NCI-H2107 treated with DMSO at 0.1 percent for 48 hours (cell line): ENCODE data around the gene CIC.

Source experiments
- DNase-seq: peaks from one replicate; lab custom pipeline; 2025; ENCODE audit not compliant: unreplicated experiment; lab: John Stamatoyannopoulos, UW

CIC gene

DNA sequence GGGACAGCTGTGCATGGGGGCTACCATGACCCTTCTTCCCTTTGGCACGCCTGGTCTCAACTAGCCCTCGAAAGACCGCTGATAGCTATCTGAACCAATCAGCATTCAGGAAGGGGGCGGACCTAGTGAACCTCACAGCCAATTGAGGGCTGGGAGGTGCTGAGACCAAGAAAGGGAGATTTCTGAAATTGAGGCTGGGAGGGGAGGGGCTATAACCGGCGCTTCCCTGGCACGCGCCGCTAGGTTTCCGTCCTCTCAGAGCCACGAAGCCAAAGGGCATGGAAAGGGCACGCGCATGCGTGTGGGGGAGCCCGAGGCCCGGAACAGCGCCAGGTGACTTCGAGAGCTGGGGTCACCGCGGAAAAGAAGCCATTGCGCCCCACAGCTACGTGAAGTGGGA is 37.6 kb downstream of the CIC start:
- DNase-seq, result no peak

DNA sequence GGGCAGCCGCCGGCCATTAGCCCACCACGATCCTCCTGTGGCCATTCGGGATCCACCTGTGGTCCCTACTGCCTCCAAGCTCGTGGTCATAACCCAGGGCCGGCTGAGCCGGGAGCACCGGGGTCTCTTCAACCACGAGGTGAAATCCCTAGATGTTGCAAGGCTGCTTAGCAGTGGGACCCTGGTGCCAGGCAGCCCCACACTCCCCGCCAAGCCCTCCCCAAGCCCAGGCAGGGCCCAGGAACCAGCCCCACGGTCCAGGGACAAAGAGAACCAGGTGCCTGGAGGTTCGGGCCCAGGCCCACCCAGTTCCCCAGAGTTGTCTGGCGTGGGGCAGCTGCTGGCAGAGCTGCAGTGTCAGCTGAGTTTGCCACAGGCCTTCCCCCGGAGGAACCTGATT is 40.6 kb downstream of the CIC start:
- DNase-seq, result no peak

DNA sequence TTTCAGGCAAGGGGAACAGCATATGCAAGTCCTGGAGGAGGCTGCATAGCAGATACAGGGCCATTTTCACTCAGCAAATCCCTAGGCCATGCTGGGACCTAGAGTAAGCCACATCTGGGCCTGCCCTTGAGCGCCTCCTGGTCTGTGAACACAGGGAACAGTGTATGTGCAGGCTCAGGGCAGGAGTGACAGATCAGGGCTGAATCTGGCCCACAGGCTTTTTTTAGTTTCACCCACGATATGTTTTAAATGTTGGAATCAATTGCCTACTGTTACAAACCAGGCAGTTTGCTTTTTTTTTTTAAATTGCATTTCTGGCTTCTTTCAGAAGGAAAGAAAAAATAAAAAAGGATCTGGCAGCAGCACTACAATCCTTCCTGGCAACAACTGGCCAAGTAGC is 42.6 kb downstream of the CIC start:
- no peak for DNase-seq

DNA sequence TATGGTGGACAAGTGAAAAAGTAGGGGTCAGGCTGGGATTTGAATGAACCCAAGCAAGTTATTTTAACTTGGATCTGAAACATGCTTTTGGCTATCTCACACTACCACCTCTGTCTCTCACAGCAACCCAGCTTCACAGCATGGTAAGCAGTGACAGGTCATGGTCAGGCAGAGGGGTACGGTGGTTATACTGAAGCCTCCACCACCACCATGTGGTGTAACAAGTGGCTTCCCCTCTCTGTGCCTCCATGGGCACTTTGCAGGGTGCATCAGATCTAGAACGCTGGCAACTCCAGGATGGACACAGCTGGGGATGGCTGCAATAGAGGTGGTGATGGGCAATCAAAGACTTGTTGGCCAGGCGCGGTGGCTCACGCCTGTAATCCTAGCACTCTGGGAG is 43.3 kb downstream of the CIC start:
- no peak for DNase-seq

DNA sequence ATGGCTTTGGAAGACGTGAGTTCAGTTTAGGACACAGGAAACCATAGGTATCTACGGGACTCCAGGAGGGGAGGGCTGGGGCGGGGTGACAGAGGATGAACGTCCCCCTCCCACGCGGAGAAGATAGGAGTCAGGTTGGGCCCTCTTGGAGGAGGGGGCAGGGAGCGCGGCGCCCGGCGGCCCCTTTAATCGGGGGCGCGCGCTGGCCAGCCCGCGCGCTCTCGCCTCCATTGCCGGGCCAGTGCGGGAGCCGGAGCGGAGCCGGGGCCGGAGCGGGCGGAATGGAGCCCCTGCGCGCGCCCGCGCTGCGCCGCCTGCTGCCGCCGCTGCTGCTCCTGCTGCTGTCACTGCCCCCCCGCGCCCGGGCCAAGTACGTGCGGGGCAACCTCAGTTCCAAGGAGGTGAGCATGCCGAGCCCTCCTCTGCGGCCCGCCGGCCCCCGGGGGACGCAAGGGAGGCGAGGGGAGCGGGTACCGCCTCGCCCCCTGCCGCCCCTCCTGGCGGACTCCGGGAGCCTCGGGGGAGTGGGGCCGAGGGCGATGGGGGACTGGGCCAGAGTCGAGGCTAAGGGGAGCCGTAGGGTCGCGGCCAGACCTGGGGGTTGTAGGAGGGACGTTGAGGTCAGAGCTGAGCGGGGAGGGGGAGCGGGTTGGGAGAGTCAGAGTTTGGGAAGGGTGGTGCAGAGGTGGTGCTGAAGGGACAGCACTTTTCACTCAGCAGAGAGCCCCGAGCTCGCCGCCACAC is 44.2 kb downstream of the CIC start, which contains the start of gene TMEM145:
Gene TMEM145 (plus strand): TSS at position 214 of the 744 bp plus-strand sequence. CDS start 68 bp downstream, at position 282.
- DNase-seq, result peak; percentile 16

DNA sequence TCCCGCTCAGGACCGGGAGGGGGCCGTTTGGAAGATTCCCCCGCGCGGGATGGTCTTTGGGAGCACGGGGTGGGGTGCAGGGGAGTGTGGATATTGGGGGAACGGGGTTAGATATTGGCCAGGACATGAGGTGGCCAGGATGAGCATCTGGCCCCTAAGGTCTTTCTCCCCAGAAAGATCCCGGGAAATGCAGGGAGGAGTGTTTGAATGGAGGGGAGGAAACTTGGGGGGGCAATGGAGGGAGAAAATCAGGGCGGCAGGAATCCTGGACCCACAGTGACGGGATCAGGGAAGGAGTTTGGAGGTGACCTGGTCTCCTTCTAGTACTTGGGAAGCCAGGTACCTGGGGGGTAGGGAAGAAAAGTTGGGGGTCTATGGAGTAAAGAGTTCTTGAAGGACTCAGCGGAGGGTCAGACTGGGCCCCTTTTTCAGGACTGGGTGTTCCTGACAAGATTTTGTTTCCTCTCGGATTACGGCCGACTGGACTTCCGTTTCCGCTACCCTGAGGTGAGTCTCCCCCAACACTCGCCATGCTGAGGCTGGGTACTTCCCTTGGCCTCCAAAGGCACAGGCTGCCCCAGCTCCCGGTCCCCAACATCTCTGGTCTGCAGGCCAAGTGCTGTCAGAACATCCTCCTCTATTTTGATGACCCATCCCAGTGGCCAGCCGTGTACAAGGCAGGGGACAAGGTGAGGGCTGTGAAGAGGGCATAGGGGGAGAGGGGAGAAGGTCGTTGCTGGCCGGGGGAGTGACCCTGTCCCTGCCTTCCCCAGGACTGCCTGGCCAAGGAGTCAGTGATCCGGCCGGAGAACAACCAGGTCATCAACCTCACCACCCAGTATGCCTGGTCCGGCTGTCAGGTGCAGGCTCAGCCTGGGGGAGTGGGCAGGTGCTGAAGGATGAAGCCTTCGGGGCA is 45.0 kb downstream of the CIC start:
- no peak for DNase-seq

DNA sequence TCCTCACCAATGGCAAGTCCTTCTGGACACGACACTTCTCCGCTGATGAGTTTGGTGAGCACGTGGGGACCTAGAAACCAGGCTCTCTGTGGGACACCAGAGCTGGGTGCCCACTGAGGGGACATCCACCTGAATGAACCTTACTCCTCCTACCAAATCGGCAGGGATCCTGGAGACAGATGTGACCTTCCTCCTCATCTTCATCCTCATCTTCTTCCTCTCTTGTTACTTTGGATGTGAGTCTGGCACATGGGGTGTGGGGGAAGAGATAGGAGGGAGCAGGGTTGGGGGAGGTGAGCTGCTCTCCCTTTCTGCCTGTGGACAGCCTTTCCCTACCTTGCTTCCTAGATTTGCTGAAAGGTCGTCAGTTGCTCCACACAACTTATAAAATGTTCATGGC is 46.0 kb downstream of the CIC start:
- no peak for DNase-seq

DNA sequence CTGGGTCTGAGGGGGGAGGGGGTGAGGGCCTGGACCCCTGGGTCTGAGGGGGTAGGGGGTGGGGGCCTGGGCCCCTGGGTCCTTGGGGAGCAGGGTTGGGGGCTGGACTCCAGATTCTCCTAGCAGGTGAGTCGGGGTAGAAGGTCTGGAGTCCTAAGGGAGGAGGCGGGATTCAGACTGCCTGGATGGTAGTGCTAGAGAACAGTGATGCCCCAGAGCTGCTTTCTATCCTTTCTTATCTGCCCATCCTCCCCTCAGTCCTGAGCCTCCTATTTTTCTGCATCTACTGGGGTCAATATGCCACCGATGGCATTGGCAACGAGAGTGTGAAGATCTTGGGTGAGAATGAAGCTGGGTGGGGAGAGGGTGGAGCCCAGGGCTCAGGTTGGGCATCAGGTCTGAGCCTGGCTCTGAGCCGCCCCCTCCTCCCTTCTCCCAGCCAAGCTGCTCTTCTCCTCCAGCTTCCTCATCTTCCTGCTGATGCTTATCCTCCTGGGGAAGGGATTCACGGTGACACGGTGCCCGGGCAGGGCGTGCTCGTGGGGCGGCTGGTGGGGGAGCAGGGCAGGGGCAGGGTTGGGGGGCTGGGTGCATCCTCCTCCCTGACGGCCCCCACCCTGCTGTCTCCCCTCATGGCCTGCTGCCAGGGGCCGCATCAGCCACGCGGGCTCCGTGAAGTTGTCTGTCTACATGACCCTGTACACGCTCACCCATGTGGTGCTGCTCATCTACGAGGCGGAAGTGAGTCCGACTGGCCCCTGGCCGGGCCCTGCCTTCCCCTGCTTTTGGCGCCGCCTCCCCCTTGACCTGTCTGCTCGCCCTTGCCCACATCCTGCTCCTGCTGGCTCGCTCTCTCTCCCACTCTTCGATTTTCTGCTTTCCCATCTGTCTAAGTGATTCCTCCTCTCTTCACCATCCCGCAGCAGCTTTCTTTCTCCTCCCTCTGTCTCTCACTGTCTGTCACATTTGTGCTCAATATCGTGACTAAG is 47.5 kb downstream of the CIC start:
- no peak for DNase-seq

DNA sequence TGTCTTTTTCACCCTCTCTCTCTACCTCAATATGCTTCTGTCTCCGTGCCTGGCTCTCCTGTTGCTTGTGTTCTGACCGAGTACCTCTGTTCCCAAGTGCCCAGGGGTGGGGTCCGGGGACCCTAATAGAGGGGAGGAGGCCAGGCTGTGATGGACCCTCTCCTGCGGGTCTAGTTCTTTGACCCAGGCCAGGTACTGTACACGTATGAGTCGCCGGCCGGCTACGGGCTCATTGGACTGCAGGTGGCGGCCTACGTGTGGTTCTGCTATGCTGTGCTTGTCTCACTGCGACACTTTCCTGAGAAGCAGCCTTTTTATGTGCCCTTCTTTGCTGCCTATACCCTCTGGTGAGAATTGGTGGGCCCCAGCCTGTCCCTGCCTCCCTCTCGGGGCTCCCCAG is 48.5 kb downstream of the CIC start:
- DNase-seq, result no peak

DNA sequence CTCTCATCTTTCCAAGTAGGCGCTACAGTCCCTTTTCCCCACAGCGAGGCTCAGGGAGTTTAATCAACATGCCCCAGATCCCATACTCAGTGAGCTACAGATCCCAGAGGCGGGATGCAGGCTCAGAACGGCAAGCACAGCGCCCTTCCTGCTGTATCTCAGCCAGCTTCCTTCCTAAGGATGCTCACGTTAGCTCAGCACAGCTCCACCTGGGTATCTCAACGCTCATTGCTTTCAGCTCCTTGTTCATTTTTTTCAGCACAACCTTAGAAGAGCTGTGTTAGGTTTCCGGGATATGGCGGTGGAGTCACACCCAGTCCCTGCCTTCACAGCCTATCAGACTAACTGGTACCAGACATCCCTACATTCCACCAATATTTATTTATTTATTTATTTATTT is 53.3 kb downstream of the CIC start:
- no peak for DNase-seq

DNA sequence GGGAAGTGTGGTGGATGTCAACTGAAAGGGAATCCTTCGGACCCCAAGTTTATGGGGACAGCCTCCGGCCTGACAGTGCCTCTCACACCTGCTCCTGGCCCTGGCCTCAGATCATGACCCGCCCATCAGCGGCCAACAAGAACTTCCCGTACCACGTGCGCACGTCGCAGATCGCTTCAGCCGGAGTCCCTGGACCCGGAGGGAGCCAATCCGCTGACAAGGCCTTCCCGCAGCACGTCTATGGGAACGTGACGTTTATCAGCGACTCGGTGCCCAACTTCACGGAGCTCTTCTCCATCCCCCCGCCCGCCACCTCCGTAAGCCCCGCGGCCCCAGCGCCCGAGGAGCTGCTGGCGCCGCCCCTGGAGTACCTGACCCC is 54.4 kb downstream of the CIC start:
- DNase-seq, result no peak

DNA sequence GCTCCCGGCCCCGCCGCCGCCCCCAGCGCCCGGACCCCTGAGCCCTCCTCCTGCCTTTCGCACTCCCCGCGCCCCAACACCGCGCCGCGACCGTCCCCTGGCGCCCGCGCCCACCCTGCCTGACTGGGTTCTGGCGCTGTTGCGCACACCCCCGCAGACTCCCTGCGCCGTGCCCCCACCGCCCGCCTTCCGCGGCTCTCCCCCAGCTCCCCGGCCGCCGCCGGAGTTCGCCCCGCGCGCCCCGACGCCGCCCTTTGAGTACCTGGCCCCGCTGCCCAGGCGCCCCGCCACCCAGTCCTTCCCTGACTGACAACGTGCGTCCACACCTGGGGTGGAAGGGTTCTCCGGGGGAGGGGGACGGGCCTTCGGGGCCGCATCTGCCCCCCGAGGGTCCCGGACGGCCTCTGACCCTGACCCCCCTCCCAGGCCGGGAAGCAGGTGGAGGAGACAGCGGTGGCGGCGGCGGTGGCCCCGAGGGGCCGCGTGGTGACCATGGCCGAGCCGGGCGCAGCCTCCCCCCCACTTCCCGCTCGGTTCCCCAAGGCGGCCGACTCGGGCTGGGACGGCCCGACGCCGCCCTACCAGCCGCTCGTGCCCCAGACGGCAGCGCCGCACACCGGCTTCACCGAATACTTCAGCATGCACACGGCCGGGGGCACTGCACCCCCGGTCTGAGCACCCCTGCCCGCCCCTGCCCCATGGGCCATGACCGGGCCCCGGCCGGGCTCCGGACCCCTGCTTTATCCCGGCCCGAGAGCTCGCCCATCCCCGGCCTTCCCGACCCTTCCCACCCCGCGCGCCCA is 55.0 kb downstream of the CIC start:
- no peak for DNase-seq

DNA sequence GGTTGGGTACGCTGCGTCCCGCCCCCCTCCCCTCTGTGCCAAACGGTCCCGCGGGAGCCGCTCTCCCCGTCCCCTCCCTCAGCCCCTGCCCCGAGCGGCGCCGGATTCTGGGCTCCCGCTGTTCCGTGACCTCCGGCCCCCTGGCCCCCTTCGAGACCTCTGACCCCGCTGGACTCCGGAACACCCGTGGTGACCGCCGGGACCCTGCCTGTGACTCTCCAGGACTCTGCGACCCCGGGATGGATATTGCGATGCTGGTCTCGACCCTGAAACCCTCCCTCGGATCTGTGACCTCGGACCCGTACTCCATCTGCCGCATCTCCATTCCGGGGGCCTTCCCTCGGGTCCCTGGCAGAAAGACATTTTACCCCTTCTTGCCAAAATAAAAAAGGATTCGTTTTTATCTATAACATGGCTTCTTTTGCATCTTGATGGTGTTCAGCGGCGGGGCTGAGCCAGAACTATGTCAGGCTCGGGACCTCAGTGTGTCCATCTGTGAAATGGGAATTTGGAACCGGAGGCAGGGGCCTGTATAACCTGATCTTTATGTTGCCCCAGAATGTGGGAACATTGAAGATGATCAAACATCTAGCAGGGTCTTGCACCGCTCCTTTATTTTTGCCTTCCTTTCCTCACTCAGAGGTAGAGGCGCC is 55.7 kb downstream of the CIC start:
- DNase-seq, result no peak

DNA sequence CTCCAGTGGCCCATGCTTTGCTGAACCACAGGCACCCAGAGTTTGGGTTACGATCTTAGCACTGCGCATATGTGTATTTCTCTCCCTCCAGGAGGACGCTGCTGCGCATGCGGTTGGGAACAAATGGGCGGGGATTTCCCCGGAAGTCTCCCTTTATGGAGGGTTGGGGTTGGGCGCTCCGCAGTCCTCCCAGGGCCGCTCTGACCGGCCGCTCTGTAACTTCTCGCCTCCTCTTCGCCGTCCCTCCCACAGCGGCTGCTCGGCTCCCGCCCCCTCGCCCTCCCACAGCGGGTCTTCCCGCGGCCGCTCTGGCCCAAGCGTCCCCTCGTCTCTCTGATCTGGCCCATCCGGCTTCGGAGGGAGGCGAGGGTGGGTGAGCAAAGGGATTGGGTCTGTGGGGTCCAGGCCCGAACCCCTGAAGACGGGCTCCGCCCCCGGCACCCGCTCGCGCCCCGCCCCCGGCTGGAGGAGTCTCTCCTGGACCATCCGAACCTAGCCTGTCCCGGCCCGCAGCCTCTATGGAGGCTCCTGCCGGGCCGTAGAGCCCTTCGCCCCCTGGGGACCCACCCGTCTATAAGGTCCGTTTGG is 56.4 kb downstream of the CIC start, which contains the start of gene MEGF8:
Gene MEGF8 (plus strand): TSS at position 328 of the 588 bp plus-strand sequence. CDS start 609 bp downstream, outside the sequence.
- peak; percentile 98 for DNase-seq

DNA sequence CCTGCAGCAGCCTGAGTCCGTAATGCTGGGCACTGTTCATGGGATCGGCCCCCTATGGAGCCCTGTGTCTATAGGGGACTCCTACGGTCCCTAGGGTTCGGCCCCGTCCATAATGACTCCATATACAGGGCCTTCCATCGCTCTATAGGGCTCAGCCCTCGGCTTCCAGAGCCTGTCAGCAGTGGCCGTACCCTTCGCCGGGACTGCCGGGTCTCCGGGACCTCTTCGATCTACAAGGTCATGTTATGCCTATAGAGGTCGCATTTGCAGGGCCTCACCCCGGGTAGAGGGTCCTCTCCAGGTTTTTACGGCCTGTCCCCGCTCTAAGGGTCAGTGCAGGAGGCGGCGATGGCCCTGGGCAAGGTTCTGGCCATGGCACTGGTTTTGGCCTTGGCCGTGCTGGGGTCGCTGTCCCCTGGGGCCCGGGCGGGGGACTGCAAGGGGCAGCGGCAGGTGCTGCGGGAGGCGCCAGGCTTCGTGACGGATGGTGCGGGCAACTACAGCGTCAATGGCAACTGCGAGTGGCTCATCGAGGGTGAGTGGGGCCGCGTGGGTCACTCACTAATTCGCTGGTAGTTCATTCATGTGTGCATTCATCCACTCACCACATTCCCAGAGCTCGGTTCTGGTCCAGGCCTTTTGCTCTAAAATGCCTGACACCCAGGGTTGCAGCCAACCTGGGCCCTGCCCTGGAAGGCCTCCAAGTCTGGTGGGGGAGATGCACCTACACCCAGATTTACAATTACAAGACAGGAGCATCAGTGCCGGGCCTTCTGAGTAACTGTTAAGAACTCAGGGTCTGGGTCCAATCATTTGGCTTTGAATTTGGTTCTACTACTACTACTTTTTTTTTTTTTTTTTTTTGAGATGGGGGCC is 57.1 kb downstream of the CIC start:
- DNase-seq, result no peak

DNA sequence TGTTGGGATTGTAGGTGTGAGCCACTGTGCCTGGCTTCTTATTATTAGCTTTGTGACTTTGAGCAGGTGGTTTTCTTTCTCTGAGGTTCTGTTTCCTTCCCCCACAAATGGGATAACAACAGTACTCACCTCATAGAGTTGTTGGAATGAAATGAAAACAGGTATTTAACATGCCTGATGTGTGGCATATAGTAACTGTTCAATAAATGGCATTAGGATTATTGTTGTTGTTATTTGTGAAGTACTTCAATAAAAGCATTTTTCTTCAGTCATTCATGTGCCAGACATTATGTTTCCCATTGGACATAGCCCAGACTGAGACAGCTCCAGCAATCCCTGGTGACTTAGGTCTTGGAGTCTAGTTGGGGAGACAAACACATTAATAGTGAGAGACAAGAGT is 57.9 kb downstream of the CIC start:
- DNase-seq, result no peak

DNA sequence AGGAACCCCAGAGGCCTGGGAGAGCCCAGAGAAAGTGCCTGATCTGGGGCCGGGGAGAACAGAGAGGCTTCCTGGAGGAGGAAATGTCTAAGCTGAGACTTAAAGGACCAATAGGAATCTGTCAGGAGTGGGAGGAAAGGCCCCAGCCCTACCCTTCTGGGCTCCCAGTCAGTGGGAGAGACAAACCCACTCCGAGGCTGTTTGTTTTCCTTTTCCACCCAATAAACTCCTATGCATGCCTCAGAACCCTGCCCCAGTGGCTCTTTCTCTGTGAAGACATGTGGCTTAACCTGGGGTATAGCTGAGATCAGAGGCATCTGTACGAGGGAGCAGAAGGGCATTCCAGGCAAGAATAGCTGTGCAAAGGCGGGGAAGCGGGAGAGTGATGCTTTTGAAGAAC is 58.3 kb downstream of the CIC start:
- DNase-seq, result no peak

DNA sequence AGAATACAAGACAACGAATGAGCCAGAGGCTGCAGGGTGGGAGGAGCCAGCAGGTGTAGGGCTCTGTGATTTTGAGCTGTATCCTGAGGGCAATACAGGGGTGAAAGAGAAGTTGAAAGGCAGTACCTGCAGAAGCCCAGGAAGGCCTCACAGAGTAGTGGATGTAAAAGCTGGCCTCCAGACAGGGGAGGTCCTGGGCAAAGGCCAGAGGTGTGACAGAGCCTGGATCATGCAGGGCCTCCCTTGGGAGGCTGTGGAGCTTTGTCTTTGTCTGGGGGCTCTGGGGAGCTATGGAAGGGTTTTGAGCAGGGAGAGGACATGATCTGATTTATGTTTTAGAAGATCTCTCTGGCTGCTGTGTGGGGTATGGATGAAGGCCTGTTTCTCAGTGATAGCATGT is 59.1 kb downstream of the CIC start:
- no peak for DNase-seq
